Measurements from ENCODE around the gene TLE7.

Gene TLE7

GRCh38 chr16:71467810-71468209 is 26.0 kb upstream of the TLE7 start:
- no peaks in the 10 kb centered on the region for H3K27me3 ChIP-seq (ENCODE audit: low read depth)
- H3K4me3 ChIP-seq = no peak overlapping the region
- no peaks in the 10 kb centered on the region for H3K36me3 ChIP-seq (replicated peaks)
- H3K4me1 ChIP-seq = no peaks in the 10 kb centered on the region
- in situ Hi-C loops (cut with MboI; ENCODE audit: low sequenced_read_pairs) = no loop called here
- peak in 1 of 2 experiments; percentile 61 for DNase-seq (ENCODE audit: low spot score in 2 of 2)
- no peaks in the 10 kb centered on the region for H3K9me3 ChIP-seq

- Histone ChIP-seq H3K36me3 (replicated peaks) (no peaks in the 10 kb centered on the region; the same call in 1 of the 2 replicates), H3K4me1 (peaks cover 7% of the 10 kb centered on the region), H3K27me3 (ENCODE audit: low read depth) (no peaks in the 10 kb centered on the region), H3K4me3 (no peak overlapping the region), H3K9me3 (no peaks in the 10 kb centered on the region)
- no peak for DNase-seq (ENCODE audit: low spot score in 2 of 2)
- in situ Hi-C loops (cut with MboI; ENCODE audit: low sequenced_read_pairs) = no loop called here
Measured at GRCh38 chr16:71464231-71464630, 22.4 kb upstream of the TLE7 start.

GRCh38 chr16:71461686-71462648 is 20.1 kb upstream of the TLE7 start, which contains the start of gene ZNF23:
TSS of gene ZNF23 (minus strand) at chr16:71462247. CDS start at chr16:71456796, 5,451 bp downstream.
- Histone ChIP-seq H3K27me3 (ENCODE audit: low read depth) (no peaks in the 10 kb centered on the region), H3K9me3 (no peaks in the 10 kb centered on the region), H3K36me3 (replicated peaks) (no peaks in the 10 kb centered on the region; the same call in 1 of the 2 replicates), H3K4me1 (peaks cover 7% of the 10 kb centered on the region), H3K4me3 (peak within 1 kb of the TSS; percentile 98)
- in situ Hi-C loops (cut with MboI; ENCODE audit: low sequenced_read_pairs) = no loop called here
- DNase-seq (ENCODE audit: low spot score in 2 of 2) = peak; percentile 49 to 85

GRCh38 chr16:71460941-71461340 is 19.1 kb upstream of the TLE7 start:
- Histone ChIP-seq H3K36me3 (replicated peaks) (no peaks in the 10 kb centered on the region; the same call in 1 of the 2 replicates), H3K27me3 (ENCODE audit: low read depth) (no peaks in the 10 kb centered on the region), H3K4me3 (peak overlapping the region; percentile 98), H3K4me1 (peaks cover 7% of the 10 kb centered on the region), H3K9me3 (no peaks in the 10 kb centered on the region)
- DNase-seq (ENCODE audit: low spot score in 2 of 2) = no peak
- in situ Hi-C loops (cut with MboI; ENCODE audit: low sequenced_read_pairs) = no loop called here

- Histone ChIP-seq H3K27me3 (ENCODE audit: low read depth) (no peaks in the 10 kb centered on the region), H3K9me3 (no peaks in the 10 kb centered on the region), H3K4me1 (peaks cover 7% of the 10 kb centered on the region), H3K36me3 (replicated peaks) (no peaks in the 10 kb centered on the region; the same call in 1 of the 2 replicates), H3K4me3 (peak overlapping the region; percentile 98; the same call in 1 of the 2 replicates)
- no peak for DNase-seq (ENCODE audit: low spot score in 2 of 2)
- in situ Hi-C loops (cut with MboI; ENCODE audit: low sequenced_read_pairs) = no loop called here
Measured at GRCh38 chr16:71460236-71460635, 18.4 kb upstream of the TLE7 start.

- in situ Hi-C loops (cut with MboI; ENCODE audit: low sequenced_read_pairs) = no loop called here
- DNase-seq (ENCODE audit: low spot score in 2 of 2) = no peak
- Histone ChIP-seq H3K4me3 (no peak overlapping the region), H3K36me3 (replicated peaks) (no peaks in the 10 kb centered on the region; the same call in 1 of the 2 replicates), H3K9me3 (no peaks in the 10 kb centered on the region), H3K27me3 (ENCODE audit: low read depth) (no peaks in the 10 kb centered on the region), H3K4me1 (peaks cover 7% of the 10 kb centered on the region)
Measured at GRCh38 chr16:71459510-71459909, 17.7 kb upstream of the TLE7 start.

GRCh38 chr16:71456801-71457200 is 14.9 kb upstream of the TLE7 start:
- Histone ChIP-seq H3K4me1 (peaks cover 7% of the 10 kb centered on the region; the same call in 1 of the 2 replicates), H3K9me3 (no peaks in the 10 kb centered on the region), H3K36me3 (replicated peaks) (peaks cover 3% of the 10 kb centered on the region), H3K4me3 (no peak overlapping the region), H3K27me3 (ENCODE audit: low read depth) (no peaks in the 10 kb centered on the region)
- in situ Hi-C loops (cut with MboI; ENCODE audit: low sequenced_read_pairs) = no loop called here
- DNase-seq (ENCODE audit: low spot score in 2 of 2) = no peak

- in situ Hi-C loops (cut with MboI; ENCODE audit: low sequenced_read_pairs) = no loop called here
- H3K36me3 ChIP-seq (replicated peaks) = peaks cover 20% of the 10 kb centered on the region
- H3K9me3 ChIP-seq = peaks cover 16% of the 10 kb centered on the region
- no peaks in the 10 kb centered on the region for H3K4me1 ChIP-seq
- DNase-seq (ENCODE audit: low spot score in 2 of 2) = no peak
- H3K27me3 ChIP-seq (ENCODE audit: low read depth) = no peaks in the 10 kb centered on the region
- H3K4me3 ChIP-seq = no peak overlapping the region
Measured at GRCh38 chr16:71453036-71453435, 11.2 kb upstream of the TLE7 start.

- H3K27me3 ChIP-seq (ENCODE audit: low read depth) = no peaks in the 10 kb centered on the region
- H3K4me1 ChIP-seq = no peaks in the 10 kb centered on the region
- H3K9me3 ChIP-seq = peaks cover 16% of the 10 kb centered on the region
- peaks cover 20% of the 10 kb centered on the region for H3K36me3 ChIP-seq (replicated peaks)
- no peak overlapping the region for H3K4me3 ChIP-seq
- no peak for DNase-seq (ENCODE audit: low spot score in 2 of 2)
- in situ Hi-C loops (cut with MboI; ENCODE audit: low sequenced_read_pairs) = no loop called here
Measured at GRCh38 chr16:71449020-71449419, 7.2 kb upstream of the TLE7 start.

GRCh38 chr16:71448274-71448866 is 6.5 kb upstream of the TLE7 start:
- Histone ChIP-seq H3K36me3 (replicated peaks) (peaks cover 20% of the 10 kb centered on the region), H3K4me3 (no peak overlapping the region), H3K4me1 (no peaks in the 10 kb centered on the region), H3K27me3 (ENCODE audit: low read depth) (no peaks in the 10 kb centered on the region), H3K9me3 (peaks cover 16% of the 10 kb centered on the region)
- in situ Hi-C loops (cut with MboI; ENCODE audit: low sequenced_read_pairs) = no loop called here
- no peak for DNase-seq (ENCODE audit: low spot score in 2 of 2)

- DNase-seq (ENCODE audit: low spot score in 2 of 2) = no peak
- no peaks in the 10 kb centered on the region for H3K27me3 ChIP-seq (ENCODE audit: low read depth)
- no peak overlapping the region for H3K4me3 ChIP-seq
- H3K9me3 ChIP-seq = peaks cover 7% of the 10 kb centered on the region
- H3K36me3 ChIP-seq (replicated peaks) = peaks cover under 1% of the 10 kb centered on the region; the same call in 1 of the 2 replicates
- in situ Hi-C loops (cut with MboI; ENCODE audit: low sequenced_read_pairs) = no loop called here
- no peaks in the 10 kb centered on the region for H3K4me1 ChIP-seq
Measured at GRCh38 chr16:71443714-71444113, 1.9 kb upstream of the TLE7 start.

GRCh38 chr16:71441348-71442050 is 355 bp downstream of the TLE7 start:
- no peak overlapping the region for H3K4me3 ChIP-seq
- no peaks in the 10 kb centered on the region for H3K27me3 ChIP-seq (ENCODE audit: low read depth)
- no peaks in the 10 kb centered on the region for H3K9me3 ChIP-seq
- DNase-seq (ENCODE audit: low spot score in 2 of 2) = peak in 1 of 2 experiments; percentile 24
- no peaks in the 10 kb centered on the region for H3K4me1 ChIP-seq
- no peaks in the 10 kb centered on the region for H3K36me3 ChIP-seq (replicated peaks)
- in situ Hi-C loops (cut with MboI; ENCODE audit: low sequenced_read_pairs) = no loop called here

- no peaks in the 10 kb centered on the region for H3K9me3 ChIP-seq
- no peak overlapping the region for H3K4me3 ChIP-seq
- peak in 1 of 2 experiments; percentile 14 for DNase-seq (ENCODE audit: low spot score in 2 of 2)
- H3K36me3 ChIP-seq (replicated peaks) = no peaks in the 10 kb centered on the region
- in situ Hi-C loops (cut with MboI; ENCODE audit: low sequenced_read_pairs) = no loop called here
- H3K4me1 ChIP-seq = no peaks in the 10 kb centered on the region
- H3K27me3 ChIP-seq (ENCODE audit: low read depth) = no peaks in the 10 kb centered on the region
Measured at GRCh38 chr16:71440669-71441347, 1.0 kb downstream of the TLE7 start.

Data from HAP-1 (cell line).